GM12878 (cell line): ENCODE results near the gene ELMO2. TPM values are rescaled to one million over a fixed set of nuclear protein-coding genes. Genes with fewer than 3 reads are reported as not detected.

Experiments used
- ATAC-seq: fragments of 200-7000 bp; cut with Tn5 transposase; 3 replicates; pipeline ENCODE4 v1.9.1; 2020; ENCODE audit warnings: mild to moderate bottlenecking, moderate library complexity
- BruUV-seq: library from RNA; stranded (reverse); fragments of 400-500 nt; replicated peaks from 2 replicates; lab custom pipeline; 2021; lab: Mats Ljungman, UMichigan
- CTCF ChIA-PET: fragments of 300-600 bp; sonication (Branson Sonifier 250); formaldehyde crosslinking; extraction: SDS; loops from one replicate; lab custom pipeline; 2021; ENCODE audit warnings: inconsistent platforms; lab: Yijun Ruan, JAX
- POLR2A ChIA-PET: fragments of 350-600 bp; formaldehyde crosslinking; extraction: SDS; loops from one replicate; lab custom pipeline; 2021; ENCODE audit warnings: inconsistent platforms; lab: Charles Lee
- RAD21 ChIA-PET: fragments of 300-600 bp; sonication (Branson Sonifier 250); formaldehyde crosslinking; loops from one replicate; lab custom pipeline; 2023; ENCODE audit warnings: antibody characterized with exemption; ENCODE audit not compliant: unreplicated experiment; lab: Charles Lee
- SMC1A ChIA-PET: fragments of 300-600 bp; sonication (Branson Sonifier 250); formaldehyde crosslinking; loops from one replicate; lab custom pipeline; 2023; ENCODE audit not compliant: unreplicated experiment, uncharacterized antibody; lab: Charles Lee
- DNase-seq: peaks from one replicate; pipeline ENCODE4 v3.0.0-alpha.2; 2011; ENCODE audit warnings: low read depth, low spot score
- FAIRE-seq: peaks from 3 replicates; lab custom pipeline; 2011; peaks lifted over from hg19 to GRCh38; lab: Jason Lieb, UNC
- H2AFZ ChIP-seq: 2 replicates; pipeline ENCODE4 v1.6.0; 2011; ENCODE audit warnings: low read depth, low read length, control low read depth; ENCODE audit not compliant: control insufficient read depth
- H3K27ac ChIP-seq: 2 replicates; pipeline ENCODE4 v1.5.1; 2011; ENCODE audit warnings: control low read depth; ENCODE audit not compliant: control insufficient read depth, insufficient read depth
- H3K27me3 ChIP-seq, 2 experiments: replicated peaks in 1 of 2; 2 replicates each; pipeline versions ENCODE4 v1.6.0 to v1.6.1; 2011; ENCODE audit warnings: low read length in 1 of 2; ENCODE audit not compliant: control insufficient read depth in 2 of 2, insufficient read depth in 2 of 2
- H3K36me3 ChIP-seq, 2 experiments: 2 replicates each; pipeline ENCODE4 v1.5.1; 2011; ENCODE audit warnings: low read length in 1 of 2; ENCODE audit not compliant: control insufficient read depth in 2 of 2, insufficient read depth in 2 of 2
- H3K4me1 ChIP-seq: 2 replicates; pipeline ENCODE4 v1.6.1; 2011; ENCODE audit warnings: mild to moderate bottlenecking, low read length, moderate library complexity, mixed read lengths; ENCODE audit not compliant: control insufficient read depth, insufficient read depth
- H3K4me2 ChIP-seq: 2 replicates; pipeline ENCODE4 v1.6.0; 2011; ENCODE audit warnings: control low read depth; ENCODE audit not compliant: control insufficient read depth, insufficient read depth
- H3K4me3 ChIP-seq: fragments of 200-600 bp; sonication (generic); 2 replicates; pipeline ENCODE4 v1.5.1; 2016
- H3K79me2 ChIP-seq: 2 replicates; pipeline ENCODE4 v1.6.0; 2011; ENCODE audit warnings: low read length; ENCODE audit not compliant: control insufficient read depth, insufficient read depth
- H3K9ac ChIP-seq: 2 replicates; pipeline ENCODE4 v1.8.0; 2011; ENCODE audit warnings: low read length, control low read depth, mixed read lengths; ENCODE audit not compliant: control insufficient read depth, insufficient read depth
- H3K9me3 ChIP-seq: replicated peaks from 3 replicates; pipeline ENCODE4 v1.5.1; 2011; ENCODE audit warnings: mild to moderate bottlenecking, low read length; ENCODE audit not compliant: control insufficient read depth, insufficient read depth
- H4K20me1 ChIP-seq: 2 replicates; pipeline ENCODE4 v1.6.0; 2011; ENCODE audit not compliant: control insufficient read depth, insufficient read depth
- CBFB ChIP-seq: IDR thresholded peaks from 2 replicates; pipeline ENCODE4 v1.6.1; 2016; ENCODE audit warnings: antibody characterized with exemption, low read depth
- CBX5 ChIP-seq: sonication (generic); IDR thresholded peaks from 2 replicates; pipeline ENCODE4 v1.6.1; 2016; ENCODE audit warnings: low read depth, moderate library complexity, mild to moderate bottlenecking, inconsistent platforms
- CHD1 ChIP-seq: IDR thresholded peaks from 2 replicates; pipeline ENCODE4 v1.6.1; 2012; ENCODE audit warnings: low read depth, low read length, improper control_type of control experiment
- ESRRA ChIP-seq: IDR thresholded peaks from 2 replicates; pipeline ENCODE4 v1.6.1; 2012; ENCODE audit warnings: mild to moderate bottlenecking, low read length, improper control_type of control experiment
- FOXM1 ChIP-seq: IDR thresholded peaks from 2 replicates; pipeline ENCODE4 v1.6.1; 2012; ENCODE audit warnings: low read depth, mild to moderate bottlenecking, inconsistent platforms, low read length, moderate library complexity
- GABPA ChIP-seq: IDR thresholded peaks from 2 replicates; pipeline ENCODE4 v1.6.1; 2014; ENCODE audit warnings: antibody characterized with exemption, low read depth, mild to moderate bottlenecking, inconsistent platforms
- GATAD2B ChIP-seq: fragments of 450-650 bp; conservative IDR thresholded peaks from 2 replicates; pipeline ENCODE4 v1.6.1; 2017; ENCODE audit warnings: low read depth, mild to moderate bottlenecking, moderate library complexity
- HCFC1 ChIP-seq: fragments of 150-350 bp; IDR thresholded peaks from 2 replicates; pipeline ENCODE4 v1.6.1; 2014; ENCODE audit warnings: low read length
- IKZF2 ChIP-seq, 2 experiments: fragments of 450-650 bp; IDR thresholded peaks; 2 replicates each; pipeline ENCODE4 v1.6.1; 2017; ENCODE audit warnings: mild to moderate bottlenecking in 2 of 2, moderate library complexity in 2 of 2
- MYB ChIP-seq: fragments of 150-350 bp; IDR thresholded peaks from 2 replicates; pipeline ENCODE4 v1.6.1; 2014; ENCODE audit warnings: mild to moderate bottlenecking, low read depth, low read length, borderline replicate concordance
- PAX5 ChIP-seq: IDR thresholded peaks from 2 replicates; pipeline ENCODE4 v1.6.1; 2011; ENCODE audit warnings: low read depth, low read length, borderline replicate concordance
- RAD51 ChIP-seq: fragments of 450-650 bp; IDR thresholded peaks from 2 replicates; pipeline ENCODE4 v1.6.1; 2016; ENCODE audit warnings: moderate library complexity, mild to moderate bottlenecking, inconsistent platforms
- SIX5 ChIP-seq: IDR thresholded peaks from 2 replicates; pipeline ENCODE4 v1.6.1; 2011; ENCODE audit warnings: mild to moderate bottlenecking, low read depth, low read length, moderate library complexity; ENCODE audit not compliant: severe bottlenecking
- SKIL ChIP-seq: fragments of 450-650 bp; IDR thresholded peaks from 2 replicates; pipeline ENCODE4 v1.6.1; 2017; ENCODE audit warnings: mild to moderate bottlenecking, low read depth, inconsistent platforms; ENCODE audit not compliant: poor library complexity, severe bottlenecking
- SMAD5 ChIP-seq: IDR thresholded peaks from 2 replicates; pipeline ENCODE4 v1.6.1; 2016; ENCODE audit warnings: antibody characterized with exemption, low read depth
- ZBTB11 ChIP-seq: fragments of 450-650 bp; formaldehyde crosslinking; IDR thresholded peaks from 2 replicates; pipeline ENCODE4 v1.5.0; 2022; ENCODE audit warnings: mild to moderate bottlenecking, missing genetic modification characterization
- ZSCAN29 ChIP-seq: fragments of 450-650 bp; IDR thresholded peaks from 2 replicates; pipeline ENCODE4 v1.6.1; 2017; ENCODE audit warnings: mild to moderate bottlenecking, moderate library complexity
- WGBS: methylation state at CpG from one replicate; pipeline ENCODE4 v1.1.6; 2016; ENCODE audit warnings: low lambda C conversion rate; ENCODE audit not compliant: insufficient replicate concordance, insufficient coverage; ENCODE audit errors: missing lambda C conversion rate; 5-methylcytosine and 5-hydroxymethylcytosine counted together
- in situ Hi-C: fragments of 300-500 bp; cut with MboI; formaldehyde crosslinking; loops from 9 replicates; pipeline ENCODE4 v1.14.3; 2018; ENCODE audit warnings: mixed read lengths
- intact Hi-C: fragments of 100-400 bp; cut with micrococcal nuclease; formaldehyde crosslinking; loops from one replicate; pipeline ENCODE4 v1.14.2; 2022; ENCODE audit not compliant: unreplicated experiment
- polyA plus RNA-seq, 11 experiments: library from polyadenylated mRNA; depleted of rRNA in 4 of 11; unstranded in 6 of 11; stranded (reverse) in 5 of 11; fragments of >200 nt; fragmentation: Nextera tagmentation in 4 of 11; fragmentation: Illumina TruSeq in 1 of 11; extraction: Ambion mirVana in 4 of 11; extraction: Trizol in 1 of 11; gene quantifications; 1 replicate in 1 of 11; 2 replicates in 10 of 11; pipeline versions ENCODE4 v1.2.1 to v1.2.3, GENCODE V29; 2011 to 2016; ENCODE audit warnings: inconsistent platforms in 2 of 11, missing spikeins in 2 of 11, low read depth in 1 of 11
- total RNA-seq, 4 experiments: library from RNA; depleted of rRNA in 3 of 4; stranded (reverse); fragments of >200 nt in 3 of 4; fragmentation: Illumina TruSeq in 1 of 4; extraction: Trizol in 1 of 4; gene quantifications; 2 replicates each; pipeline versions ENCODE4 v1.2.1 to v1.2.3, GENCODE V29; 2013 to 2021

ELMO2 gene
- total and polyA plus RNA-seq, 10 of the 15 experiments (the other 5 are each of a cell fraction or from before 2014, with no cell fraction given), result 14.2 to 40.2 (median 37.6) TPM

GRCh38 chr20:46355778-46356177 lies 50.6 kb downstream of the ELMO2 start:
- POLR2A ChIA-PET, result no interaction called here
- peaks cover 10 to 12% of the 10 kb centered on the region in 2 experiments; a peak in 3 of 4 replicates for H3K36me3 ChIP-seq
- no peaks in the 10 kb centered on the region for H4K20me1 ChIP-seq
- SMC1A ChIA-PET, result interaction anchor here (1.1 kb wide), 1 partner anchor 10 kb away, joined by 3 read pairs; no protein-coding TSS in a partner anchor
- CTCF ChIA-PET, result no interaction called here
- in situ Hi-C loops, result loop anchor here (25.0 kb wide), 1 partner anchor 543 kb away; the partner anchor contains the start of gene UBE2C
- intact Hi-C loops, result no loop called here
- RAD21 ChIA-PET, result interaction anchor here (1.2 kb wide), 1 partner anchor 51 kb away, joined by 3 read pairs; the partner anchor contains the start of gene ELMO2
- WGBS, result 89% methylated on average over 7 of the region's 7 CpGs
- H3K9me3 ChIP-seq, result no peaks in the 10 kb centered on the region
- DNase-seq (no peak), ATAC-seq (no peak), FAIRE-seq (no peak)
- H3K4me2 ChIP-seq, result no peak overlapping the region
- H3K9ac ChIP-seq, result no peak overlapping the region
- H3K4me1 ChIP-seq, result peaks cover 46% of the 10 kb centered on the region
- no peaks in the 10 kb centered on the region for H3K27me3 ChIP-seq
- H2AFZ ChIP-seq, result no peak overlapping the region
- BruUV-seq, result no TSS peak
- no peak for TF ChIP-seq FOXM1
- no peak for TF ChIP-seq GATAD2B
- no peak for TF ChIP-seq IKZF2 (IDR thresholded peaks at IDR 0.05)
- no peak for TF ChIP-seq CBFB
- no peak for TF ChIP-seq HCFC1
- no peak for TF ChIP-seq PAX5
- TF ChIP-seq SKIL, result no peak
- no peak for TF ChIP-seq ZBTB11 (CRISPR knock-in tag)
- no peak for TF ChIP-seq CBX5
- TF ChIP-seq RAD51, result no peak
- no peak for TF ChIP-seq ZSCAN29
- no peak for TF ChIP-seq SMAD5
- TF ChIP-seq MYB, result no peak
- no peak for TF ChIP-seq GABPA
- TF ChIP-seq SIX5, result no peak
- TF ChIP-seq ESRRA, result no peak
- no peak for TF ChIP-seq CHD1
- no peak overlapping the region for H3K4me3 ChIP-seq
- peaks cover 13% of the 10 kb centered on the region for H3K79me2 ChIP-seq
- no peak overlapping the region for H3K27ac ChIP-seq
